Stimulated activated CD4-positive, alpha-beta T cell treated with anti-CD3 and anti-CD28 coated beads, Interleukin-2, amount 100 ng/mL, for 4 hours (primary cell): Measurements from ENCODE around the gene KLHL1.

Experiments
- DNase-seq: peaks from one replicate; pipeline ENCODE4 v3.0.0-alpha.2; 2020; ENCODE audit warnings: low read depth

The KLHL1 gene

DNA sequence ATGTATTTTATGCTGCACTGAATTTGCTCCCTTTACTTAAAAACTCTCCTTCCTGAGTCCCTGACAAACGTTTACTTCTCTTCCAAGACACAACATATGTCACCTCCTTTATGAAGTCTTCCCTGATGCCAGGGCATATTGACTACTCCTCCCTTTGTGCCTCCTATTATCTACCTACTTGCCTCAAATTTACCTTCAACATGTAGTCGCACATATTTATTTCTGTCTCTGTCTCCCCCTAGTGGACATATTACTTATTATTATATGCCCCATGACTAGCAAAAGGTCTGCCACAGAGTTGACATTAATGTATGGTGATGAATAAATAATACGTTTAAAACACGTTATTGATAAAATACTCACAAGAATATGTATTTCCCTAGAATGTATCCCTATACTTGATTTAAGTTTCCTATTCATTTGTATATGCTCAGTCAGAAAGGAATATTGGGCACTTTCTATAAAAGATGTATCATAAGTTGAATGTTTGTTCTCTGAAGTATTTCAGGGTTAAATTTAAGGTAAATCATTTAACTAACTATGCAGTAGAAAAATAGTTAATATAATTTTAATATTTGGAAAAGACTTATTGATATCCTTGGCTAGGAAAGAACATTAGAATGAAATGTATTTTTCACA lies 250.9 kb downstream of the KLHL1 start:
- DNase-seq, result no peak

DNA sequence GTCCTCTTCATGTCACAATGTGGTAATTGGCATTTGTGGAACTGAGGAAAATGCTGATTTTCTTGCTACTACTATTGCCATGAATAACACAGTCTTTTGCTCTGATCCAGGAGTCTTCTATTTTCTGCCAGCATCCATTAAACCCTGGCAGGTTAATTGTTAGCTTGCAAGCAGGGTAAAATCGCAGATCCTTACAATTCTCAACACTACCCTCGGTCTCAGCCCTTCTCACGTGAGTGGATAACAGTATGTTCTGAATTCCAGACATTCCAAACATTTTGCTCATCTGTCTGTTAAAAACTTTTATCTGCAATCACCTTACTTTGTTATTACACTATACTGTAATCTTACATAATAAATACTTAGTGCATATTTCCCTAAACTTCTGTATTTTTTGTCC lies 251.9 kb downstream of the KLHL1 start:
- DNase-seq, result no peak

DNA sequence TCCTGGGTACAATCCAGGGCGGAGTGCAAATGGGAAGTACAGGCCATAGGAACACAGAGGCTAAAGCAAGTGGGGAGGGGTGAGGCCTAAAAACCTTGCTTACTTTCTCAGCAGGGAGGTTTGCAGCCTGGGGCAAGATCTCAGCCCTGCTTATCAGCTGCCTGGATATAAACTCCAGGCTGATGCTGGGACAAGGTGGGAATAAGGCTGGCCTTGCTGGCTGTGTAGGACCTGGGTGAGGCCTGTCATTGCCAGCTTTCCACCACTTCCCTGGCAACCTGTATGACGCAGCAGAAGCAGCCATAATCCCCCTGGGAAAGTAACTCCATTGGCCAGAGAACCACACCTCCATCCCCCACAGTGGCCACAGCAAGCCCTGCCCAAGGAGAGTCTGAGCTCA lies 279.7 kb downstream of the KLHL1 start:
- no peak for DNase-seq

DNA sequence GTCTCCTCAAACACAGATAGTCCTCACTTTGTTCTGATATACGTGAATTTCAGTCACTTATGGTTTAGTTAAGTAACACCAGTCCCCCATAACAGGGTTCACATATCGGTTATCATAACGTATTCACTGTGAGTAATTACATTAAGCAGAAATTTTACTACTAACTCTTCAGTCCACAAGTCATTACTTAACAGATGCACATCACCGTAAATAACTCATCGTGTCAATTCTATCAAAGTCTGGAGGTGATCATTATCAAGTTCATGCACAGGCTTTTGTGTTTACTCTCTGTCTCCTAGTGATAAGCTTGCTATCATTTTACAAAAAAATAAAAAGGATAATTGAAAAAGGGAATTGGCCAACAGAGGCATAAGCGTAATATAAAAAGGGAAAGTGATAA lies 288.1 kb downstream of the KLHL1 start:
- no peak for DNase-seq

DNA sequence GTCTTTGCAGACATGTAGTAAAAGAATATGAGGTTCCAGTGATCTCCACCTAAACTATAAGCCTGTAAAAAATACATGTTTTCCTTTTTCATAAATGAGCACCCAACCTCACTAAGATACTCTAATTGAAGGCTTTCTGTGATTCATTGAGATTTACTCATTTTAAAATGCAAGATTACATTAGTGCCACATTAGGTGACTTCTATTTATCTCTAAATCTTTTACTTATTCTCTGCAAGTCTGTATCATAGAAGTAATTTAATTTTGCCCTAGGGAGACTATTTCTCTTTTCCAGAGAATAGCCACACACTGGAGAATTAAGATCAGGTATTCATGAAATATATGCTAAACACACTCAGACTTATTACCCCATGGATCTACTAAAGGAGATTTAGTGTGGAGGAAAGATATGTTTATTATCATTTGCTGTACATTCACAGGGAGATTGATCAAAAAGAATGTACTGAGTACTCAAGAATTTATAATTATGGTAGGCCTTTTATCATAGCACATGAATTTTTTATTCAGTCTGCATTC lies 290.9 kb downstream of the KLHL1 start:
- DNase-seq, result no peak

DNA sequence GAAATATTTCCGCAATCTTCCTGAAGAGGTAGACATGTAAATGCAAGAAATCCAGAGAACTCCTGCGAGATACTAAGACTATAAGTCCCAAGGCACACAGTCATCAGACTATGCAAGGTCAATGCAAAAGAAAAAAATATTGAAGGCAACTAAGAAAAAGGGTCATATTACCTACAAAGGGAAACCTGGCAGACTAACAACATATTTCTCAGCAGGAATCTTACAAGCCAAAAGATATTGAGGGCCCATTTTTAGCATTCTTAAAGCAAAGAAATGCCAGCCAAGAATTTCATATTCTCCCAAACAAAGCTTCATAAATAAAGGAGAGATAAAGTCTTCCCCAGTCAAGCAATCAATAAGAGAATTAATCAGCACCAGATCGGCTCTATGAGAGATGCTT lies 299.1 kb downstream of the KLHL1 start:
- DNase-seq, result no peak

DNA sequence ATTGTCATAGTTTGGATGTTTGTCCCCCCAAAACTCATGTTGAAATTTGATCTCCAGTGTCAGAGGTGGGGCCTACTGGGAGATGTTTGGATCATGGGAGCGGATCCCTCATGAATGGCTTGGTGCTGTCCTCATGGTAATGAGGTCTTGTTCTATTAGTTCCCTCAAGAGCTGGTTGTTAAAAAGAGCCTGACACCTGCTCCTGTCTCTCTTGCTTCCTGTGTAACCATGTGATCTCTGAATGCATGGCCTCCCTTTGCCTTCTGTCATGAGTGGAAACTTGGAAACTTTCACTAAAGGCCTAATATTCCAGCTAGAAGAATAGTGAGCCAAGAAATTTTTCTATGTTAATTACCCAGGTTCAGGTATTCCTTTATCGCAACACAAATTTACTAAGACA lies 312.0 kb downstream of the KLHL1 start:
- no peak for DNase-seq

DNA sequence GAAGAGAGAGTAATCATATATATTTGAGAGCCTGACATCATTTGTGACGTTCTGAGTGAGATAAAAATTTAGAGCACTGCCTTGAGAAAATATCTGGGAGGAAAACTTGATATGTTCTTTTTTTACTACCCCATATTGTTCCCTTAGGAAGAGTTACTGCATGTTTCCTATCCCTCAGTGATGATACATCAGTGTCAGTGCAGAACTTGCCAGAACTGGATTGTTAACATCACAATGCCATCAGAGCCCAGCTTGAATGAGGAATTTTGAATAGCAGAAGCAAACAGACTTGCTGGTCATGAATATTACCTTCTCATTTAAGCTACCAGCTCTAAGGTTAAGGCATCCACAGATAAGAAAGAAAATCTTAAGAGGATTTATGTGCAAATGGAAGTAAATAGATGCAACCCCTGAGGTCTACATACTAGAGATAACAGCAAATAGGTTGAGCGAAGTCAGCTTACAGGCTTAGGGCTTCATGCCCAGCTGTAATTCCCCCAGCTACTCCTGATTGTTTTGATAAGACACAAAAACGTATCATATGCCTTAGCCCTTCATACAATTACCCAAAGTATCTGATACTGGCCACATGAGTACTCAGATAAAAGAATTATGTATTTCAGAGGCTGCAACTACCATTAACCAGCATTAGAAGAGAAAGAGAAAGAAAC lies 314.3 kb downstream of the KLHL1 start:
- no peak for DNase-seq

DNA sequence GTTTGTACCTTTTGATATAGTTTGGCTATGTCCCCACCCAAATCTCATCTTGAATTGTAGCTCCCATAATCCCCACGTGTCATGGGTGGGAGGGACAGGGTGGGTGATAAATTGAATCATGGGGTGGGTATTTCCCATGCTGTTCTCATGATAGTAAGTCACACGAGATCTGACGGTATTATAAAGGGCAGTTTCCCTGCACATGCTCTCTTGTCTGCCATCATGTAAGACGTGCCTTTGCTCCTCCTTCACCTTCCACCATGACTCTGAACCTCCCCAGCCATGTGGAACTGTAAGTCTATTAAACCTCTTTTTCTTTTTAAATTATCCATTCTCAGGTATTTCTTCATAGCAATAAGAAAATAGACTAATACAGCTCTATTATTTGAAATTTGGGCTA lies 331.3 kb downstream of the KLHL1 start:
- no peak for DNase-seq

DNA sequence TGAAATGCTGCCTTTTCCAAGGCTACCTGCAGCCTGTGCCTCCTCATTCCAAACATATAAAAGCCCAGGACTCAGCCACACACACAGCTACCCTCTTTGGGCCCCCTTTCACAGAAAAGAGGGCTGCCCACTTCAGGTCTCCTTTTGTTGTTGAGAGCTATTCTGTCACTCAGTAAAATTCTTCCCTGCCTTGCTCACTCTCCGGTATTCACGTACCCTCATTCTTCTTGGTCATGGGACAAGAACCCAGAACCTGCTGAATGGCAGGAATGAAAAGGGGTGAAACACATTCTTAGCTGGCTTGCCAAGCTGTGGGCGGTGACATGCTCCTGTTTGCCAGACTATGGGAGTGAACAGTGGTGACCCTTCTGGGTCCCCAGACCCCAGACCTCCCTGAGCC lies 338.6 kb downstream of the KLHL1 start:
- no peak for DNase-seq

DNA sequence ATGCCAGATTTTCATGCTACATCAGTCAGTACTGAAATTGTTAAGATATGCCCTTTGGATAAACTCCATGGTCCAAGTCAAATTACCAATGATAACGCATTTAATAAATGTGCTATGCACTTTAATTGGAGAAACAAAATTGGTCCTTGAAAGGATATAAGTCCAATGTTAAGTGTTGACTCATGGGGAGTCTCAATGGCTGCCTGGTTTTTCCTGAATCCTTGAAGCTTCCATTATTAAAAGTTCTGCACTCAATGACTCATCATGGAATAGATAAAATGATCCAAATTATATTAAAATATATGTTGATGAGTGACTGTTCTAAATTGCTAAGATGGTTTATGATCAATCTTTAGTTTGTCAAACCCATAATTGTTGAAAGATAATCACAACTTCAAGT lies 346.7 kb downstream of the KLHL1 start:
- DNase-seq, result no peak

DNA sequence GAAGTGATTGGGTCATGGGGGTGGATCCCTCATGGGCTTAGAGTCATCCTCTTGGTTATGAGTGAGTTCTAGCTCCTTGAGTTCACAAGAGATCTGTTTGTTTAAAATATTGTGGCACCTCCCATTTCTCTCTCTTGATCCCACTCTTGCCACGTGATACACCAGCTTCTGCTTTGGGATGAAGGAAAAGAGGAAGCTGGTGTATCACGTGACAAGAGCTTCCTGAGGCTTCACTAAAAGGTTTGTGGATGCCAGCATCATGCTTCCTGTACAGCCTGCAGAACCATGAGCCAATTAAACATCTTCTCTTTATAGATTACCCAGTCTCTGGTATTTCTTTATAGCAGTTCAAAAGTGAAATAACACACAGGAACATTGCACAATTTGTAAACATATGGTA lies 353.2 kb downstream of the KLHL1 start:
- no peak for DNase-seq

DNA sequence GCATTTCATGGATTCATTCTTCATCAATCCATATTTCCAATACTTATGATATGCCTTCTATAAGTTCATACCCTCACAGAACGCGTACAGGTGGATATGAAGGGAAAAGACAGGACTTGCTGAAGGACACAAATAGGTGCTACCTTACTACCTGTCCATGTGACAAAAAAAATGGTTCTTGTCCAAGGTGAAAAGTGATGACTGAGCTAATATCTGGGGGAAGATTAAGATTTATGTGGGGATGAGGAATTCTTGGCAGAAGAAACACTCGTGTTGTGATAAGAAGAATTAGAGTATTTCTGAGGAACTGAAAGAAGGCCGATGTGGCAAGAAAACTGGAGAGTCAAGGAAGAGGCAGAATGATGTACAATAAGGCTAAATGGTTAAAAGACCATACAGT lies 357.0 kb downstream of the KLHL1 start:
- DNase-seq, result no peak

DNA sequence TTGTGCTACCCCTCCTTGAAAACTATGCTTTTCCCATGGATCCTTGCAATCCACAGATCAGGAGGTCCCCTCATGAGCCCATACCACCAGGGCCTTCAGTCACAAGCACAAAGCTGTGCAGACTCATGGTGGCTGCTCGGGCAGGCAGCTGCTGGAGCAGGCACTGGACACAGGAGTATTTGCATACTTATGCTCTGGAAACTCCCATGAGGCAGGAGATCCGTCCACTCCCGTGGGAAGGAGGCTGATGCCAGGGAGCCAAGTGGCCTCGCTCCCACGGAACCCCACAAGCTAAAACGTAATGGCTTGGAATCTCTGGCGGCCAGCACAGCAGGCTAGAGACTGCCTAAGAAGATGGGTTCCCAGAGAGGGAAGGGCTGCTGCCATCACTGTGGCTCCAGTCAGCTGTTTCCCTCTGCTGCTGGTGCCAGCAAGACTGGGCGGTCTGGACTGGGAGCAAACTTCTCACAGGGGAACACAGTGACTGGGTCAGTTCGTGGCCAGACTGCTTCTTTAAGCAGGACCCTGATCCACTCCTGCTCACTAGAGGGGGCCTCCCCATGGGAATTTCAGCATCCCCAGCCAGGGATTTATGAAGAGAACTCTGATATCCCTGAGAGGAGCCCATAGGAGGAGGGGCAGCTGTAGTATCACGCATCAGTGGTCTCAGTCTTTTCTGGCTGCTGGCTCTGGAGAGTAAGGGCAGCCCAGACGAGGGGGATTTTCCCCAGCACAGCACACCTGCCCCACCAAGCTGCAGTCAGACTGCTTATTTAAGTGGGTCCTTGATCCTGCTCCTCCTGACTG lies 370.9 kb downstream of the KLHL1 start:
- DNase-seq, result no peak

DNA sequence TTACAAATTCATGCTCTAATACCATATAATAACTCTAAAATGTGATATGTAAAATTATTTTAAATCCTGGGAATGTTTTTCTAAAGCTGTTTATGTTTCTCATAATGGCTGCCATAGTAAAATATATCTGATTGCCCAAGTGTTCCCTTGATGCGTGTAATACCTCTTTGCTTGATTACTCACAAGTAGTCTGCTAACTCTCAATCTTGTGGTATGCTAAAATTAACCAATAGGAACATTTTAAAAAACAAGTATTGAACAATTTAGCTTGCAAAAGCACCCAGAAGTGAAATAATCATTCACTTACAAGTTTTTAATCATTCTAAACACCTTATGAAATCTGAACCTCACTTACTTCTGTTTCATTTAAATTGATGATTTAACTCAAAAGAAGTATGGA lies 386.6 kb downstream of the KLHL1 start:
- no peak for DNase-seq

DNA sequence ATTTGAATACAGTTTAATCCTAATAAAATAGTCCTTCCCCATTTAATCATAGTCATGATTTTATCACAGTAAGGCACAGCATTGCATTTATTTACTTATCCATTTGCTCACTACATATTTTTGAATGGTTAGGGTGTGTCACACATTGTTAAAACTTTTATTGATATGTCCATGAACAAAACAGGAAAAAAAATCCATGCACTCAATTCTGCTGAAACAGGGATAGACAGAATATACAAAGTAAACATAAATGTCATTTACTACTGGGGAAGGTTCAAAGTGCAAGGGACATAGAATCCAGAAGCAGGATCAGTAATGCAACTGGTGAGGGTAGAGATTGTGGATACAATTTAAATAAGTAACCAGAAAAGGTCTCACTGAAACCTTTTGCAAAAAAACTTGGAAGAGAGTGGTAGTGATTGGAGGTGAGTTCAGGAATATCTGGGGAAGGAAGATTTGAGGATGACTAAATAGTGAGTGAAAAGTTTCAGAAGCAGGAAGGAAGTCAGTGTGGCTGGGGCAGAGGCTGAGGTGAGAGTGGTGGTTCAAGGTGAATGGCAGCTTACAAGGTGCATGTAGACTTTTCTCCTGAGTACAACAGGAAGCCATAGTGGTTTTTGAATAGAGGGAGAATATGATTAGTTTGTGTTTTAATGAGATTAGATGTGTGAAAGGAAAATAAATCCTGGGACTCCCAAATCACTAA lies 387.8 kb downstream of the KLHL1 start:
- DNase-seq, result no peak

DNA sequence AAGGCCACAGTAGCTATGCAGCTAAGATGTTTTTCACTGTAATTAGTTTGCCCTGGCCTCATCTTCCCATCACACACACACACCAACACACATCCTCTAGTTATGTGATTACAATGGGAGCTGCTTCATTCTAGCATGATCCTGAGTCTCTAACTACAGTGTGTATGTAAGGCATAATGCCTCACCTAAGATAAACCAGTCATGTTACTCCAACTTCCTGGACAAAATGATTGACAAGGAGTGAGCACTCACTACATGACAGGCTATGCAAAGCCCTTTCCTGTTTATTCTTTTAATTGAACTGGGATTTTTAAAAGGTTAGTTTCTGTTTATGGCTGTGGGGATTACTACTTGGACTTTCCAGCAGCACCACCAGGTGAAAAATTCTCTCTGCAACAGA lies 401.4 kb downstream of the KLHL1 start:
- no peak for DNase-seq

DNA sequence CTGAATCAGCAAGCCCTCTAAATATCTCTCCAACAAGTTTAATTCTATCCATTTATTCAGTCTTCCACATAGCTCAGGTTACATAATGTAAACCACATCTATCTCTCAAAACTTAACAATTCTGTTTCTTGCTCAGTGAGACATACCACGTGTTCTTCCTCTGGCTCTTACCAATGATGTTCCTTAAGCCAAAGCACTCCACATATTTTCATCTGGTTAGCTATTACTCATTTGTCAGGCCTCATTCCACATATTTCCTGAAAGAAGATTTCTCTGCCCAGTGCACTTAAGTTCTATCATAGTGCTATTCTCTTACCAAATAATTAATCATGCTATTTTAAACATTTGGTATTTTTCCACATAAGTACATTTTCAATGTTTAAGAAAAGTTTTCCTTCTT lies 403.9 kb downstream of the KLHL1 start:
- no peak for DNase-seq

DNA sequence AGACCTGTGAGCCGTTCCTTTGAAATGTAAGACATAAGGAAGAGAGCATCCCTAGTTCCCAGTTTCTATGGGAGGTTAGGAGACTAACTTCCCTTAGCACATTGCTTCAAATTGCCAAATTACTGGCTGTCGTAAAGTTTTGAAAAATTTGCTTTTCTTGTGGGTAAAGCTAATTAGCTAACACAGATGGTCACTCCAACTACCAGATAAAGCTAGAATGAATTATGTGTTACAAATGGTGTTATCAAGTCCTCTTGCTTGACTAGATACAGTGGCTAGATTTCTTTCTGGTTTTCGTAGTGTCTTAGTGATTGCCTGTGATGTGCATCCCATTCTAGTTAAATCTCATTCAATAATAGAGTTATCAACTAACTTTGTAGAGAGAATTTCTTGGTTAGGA lies 417.3 kb downstream of the KLHL1 start:
- DNase-seq, result no peak

DNA sequence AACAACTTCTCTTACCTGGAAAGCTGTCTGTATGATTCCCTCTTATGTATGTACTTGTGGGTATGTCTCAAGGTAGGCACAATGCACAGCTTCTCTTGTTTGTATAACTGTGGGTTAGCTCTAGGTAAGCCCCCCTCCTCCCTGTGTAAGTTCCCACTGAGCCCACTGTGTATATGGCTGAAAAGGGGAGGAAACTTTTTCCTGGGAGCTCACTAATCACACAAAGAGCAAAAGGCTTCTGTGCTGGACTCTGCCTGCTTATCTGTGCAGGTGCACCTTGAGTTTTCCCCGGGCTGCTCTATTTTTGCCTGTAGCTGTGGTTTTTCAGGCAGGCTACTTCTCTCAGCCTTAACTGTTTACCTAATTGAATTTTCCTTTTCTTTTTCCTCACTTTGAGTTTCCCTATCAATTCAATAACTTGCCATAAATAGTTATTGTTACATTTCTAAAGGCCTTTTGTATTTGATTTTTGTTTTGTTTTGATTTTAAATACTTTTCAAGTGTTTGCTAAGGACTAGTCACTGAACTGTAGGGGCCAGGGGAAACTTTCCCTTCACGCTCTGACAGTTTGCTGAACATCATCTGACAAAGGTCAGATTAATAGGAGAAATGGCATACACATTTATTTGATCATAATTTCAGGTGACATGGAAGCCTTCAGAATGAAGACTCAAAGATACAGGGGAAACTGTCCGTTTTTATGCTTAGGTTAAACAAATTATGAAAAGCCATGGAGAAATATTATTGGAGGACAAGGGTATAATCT lies 424.1 kb downstream of the KLHL1 start:
- no peak for DNase-seq

DNA sequence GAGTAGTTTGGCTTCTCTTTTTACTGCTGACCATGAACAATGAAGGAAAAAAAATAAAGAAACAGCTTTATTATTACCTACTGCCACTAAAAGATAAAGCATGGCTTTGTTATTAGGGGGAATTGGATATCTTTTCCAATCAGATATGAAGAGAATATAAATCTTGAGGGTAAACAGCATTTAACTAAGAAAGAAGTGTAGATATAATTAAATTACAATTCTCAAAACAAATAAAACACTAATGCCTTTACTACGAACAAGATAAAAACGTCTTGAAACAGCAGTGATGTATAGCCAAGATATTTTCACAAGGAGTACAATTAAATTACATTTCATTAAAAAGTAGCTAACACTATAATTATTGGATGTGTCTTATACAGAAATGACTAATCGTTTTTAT lies 426.5 kb downstream of the KLHL1 start:
- no peak for DNase-seq

DNA sequence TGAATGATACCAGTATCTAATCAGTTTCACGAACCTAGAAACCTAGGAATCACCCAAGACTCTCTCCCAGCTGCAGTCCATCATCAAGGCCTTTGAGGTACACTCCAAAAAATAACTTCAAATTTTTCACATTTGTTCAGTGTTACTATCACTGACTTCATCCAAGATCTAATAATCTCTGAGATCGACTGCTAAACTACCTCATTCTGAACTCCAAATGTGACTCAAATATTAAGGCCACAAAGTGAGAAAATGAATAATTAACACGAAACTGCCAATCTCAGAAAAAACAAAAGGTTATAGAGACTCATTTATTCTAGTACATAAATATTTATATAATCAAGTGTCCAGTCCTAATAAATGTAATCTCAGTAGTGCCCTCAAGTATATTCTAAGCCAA lies 430.9 kb downstream of the KLHL1 start:
- DNase-seq, result no peak
